VCaP (cell line): ENCODE results near the gene IL36G.
A peak's percentile ranks its signal among the peaks of the same experiment; 100 is the strongest.

Source experiments
- H3K27ac ChIP-seq: fragments of 450-650 bp; 2 replicates; pipeline ENCODE4 v1.5.1; 2017
- CTCF ChIP-seq: fragments of 450-650 bp; conservative IDR thresholded peaks from 2 replicates; pipeline ENCODE4 v1.5.1; 2017; ENCODE audit warnings: mild to moderate bottlenecking, moderate library complexity

Gene IL36G

DNA sequence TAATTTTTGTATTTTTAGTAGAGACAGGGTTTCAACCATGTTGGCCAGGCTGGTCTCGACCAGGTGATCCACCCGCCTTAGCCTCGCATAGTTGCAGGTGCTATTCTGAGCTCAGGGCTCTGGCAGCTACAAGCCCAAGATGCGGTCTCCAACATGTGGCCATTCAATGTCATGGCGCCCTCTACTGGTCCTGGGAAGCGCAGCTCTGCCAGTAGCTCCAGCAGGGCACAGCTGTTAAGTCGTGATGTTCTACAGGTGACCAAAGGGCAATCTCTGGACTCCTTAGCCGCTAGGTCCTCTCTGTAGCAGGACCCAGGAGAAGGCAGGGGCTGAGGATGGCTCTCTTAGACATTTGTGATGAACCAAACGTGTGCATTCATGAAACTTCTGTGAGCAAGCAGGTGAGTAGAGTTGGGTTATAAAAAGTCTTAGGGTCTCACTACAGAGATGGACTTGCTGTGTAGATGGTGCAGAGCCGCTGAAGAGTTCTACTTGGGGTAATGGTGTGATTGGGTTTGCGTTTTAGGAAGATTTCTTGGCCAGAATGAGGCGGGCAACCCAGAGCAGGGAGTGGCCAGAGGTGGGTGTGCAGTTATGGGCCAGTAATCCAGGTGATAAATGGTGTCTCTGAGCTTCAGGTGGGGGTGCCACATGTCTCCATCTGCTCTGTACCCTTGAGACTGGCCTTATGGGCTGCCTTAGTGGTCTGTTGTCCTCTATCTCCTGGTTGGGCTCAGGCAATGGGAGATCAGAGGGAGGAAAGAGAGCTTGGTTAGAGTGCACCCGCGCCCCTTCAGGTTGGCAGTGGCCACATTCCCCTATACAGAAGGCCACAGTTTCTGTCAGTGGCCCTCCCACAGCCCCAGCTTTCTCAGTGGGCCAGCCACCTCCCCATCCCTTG, 35.8 kb upstream of the IL36G start:
- no peak overlapping the region for H3K27ac ChIP-seq
- TF ChIP-seq CTCF = peak; percentile 44

DNA sequence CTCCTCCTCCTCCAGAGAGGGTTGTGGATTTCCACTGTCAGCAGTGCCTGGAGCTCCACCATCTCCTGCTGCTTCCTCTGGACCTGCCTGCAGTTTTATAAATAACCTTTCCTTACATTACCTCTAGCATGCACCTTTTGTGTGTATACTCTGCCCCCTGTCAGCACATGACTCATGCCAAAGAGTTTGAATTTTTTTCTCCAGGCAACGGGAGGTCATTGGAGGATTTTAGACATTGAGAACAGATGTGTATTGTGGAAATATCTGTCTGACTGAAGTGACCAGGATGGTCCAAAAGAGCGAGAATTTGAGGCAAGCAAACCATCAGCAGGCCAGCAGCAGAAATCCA, 35.2 kb upstream of the IL36G start:
- no peak for TF ChIP-seq CTCF
- no peak overlapping the region for H3K27ac ChIP-seq

- TF ChIP-seq CTCF = no peak
- H3K27ac ChIP-seq = no peak overlapping the region
These were observed 32.8 kb upstream of the IL36G start for GRCh38 chr2:112944971-112945370.

DNA sequence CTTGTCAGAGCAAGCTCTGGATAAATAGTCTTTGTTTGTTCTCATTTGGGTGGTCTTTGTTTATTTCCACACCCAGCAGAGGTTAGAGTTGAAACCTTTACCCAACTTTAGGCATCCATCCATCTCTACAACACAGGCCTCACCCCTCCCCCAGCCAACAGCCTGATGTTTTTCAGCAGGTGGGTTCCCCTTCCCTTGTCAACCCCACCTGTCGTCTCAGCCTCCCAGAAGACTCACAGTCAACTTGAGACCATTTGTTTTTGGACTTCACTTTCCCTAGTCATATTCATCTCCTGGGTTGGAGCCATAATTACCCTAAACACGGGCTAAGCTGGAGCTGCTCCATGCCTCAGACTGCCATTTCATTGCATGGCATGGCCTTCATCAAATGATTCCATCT, 31.7 kb upstream of the IL36G start:
- no peak for TF ChIP-seq CTCF
- no peak overlapping the region for H3K27ac ChIP-seq

- no peak for TF ChIP-seq CTCF
- no peak overlapping the region for H3K27ac ChIP-seq
These were observed 30.4 kb upstream of the IL36G start for GRCh38 chr2:112947374-112947773.

- TF ChIP-seq CTCF = no peak
- H3K27ac ChIP-seq = no peak overlapping the region
These were observed 28.4 kb upstream of the IL36G start for GRCh38 chr2:112949456-112949855.

- TF ChIP-seq CTCF = no peak
- no peak overlapping the region for H3K27ac ChIP-seq
These were observed 23.4 kb upstream of the IL36G start for GRCh38 chr2:112954364-112954763.
